T-helper 1 cell treated with Interleukin-12 subunit alpha and Interleukin-12 subunit beta and Interleukin-4 antibody, amounts not matched to agents 30 μg/mL and 1 μg/mL, for 36 hours (primary cell): ENCODE measurements around the gene PTGS1.
"Not testable (repeated sequence)": the region's sequence is repeated elsewhere in the genome, so short reads cannot be mapped to it uniquely, and the experiment has no call there.

Source experiments
- H3K27ac Mint-ChIP-seq: one replicate; pipeline ENCODE4 v1.8.0; 2021; ENCODE audit warnings: mild to moderate bottlenecking, mixed read lengths
- H3K27me3 Mint-ChIP-seq: one replicate; pipeline ENCODE4 v1.8.0; 2021; ENCODE audit warnings: low read depth, mixed read lengths
- H3K36me3 Mint-ChIP-seq: one replicate; pipeline ENCODE4 v1.8.0; 2021; ENCODE audit warnings: low read depth, mixed read lengths
- H3K4me1 Mint-ChIP-seq: one replicate; pipeline ENCODE4 v1.8.0; 2021; ENCODE audit warnings: low read depth, mixed read lengths
- H3K4me3 Mint-ChIP-seq: one replicate; pipeline ENCODE4 v1.8.0; 2021; ENCODE audit warnings: mild to moderate bottlenecking, moderate library complexity, mixed read lengths
- H3K9me3 Mint-ChIP-seq: one replicate; pipeline ENCODE4 v1.8.0; 2021; ENCODE audit warnings: mixed read lengths

The PTGS1 gene

DNA sequence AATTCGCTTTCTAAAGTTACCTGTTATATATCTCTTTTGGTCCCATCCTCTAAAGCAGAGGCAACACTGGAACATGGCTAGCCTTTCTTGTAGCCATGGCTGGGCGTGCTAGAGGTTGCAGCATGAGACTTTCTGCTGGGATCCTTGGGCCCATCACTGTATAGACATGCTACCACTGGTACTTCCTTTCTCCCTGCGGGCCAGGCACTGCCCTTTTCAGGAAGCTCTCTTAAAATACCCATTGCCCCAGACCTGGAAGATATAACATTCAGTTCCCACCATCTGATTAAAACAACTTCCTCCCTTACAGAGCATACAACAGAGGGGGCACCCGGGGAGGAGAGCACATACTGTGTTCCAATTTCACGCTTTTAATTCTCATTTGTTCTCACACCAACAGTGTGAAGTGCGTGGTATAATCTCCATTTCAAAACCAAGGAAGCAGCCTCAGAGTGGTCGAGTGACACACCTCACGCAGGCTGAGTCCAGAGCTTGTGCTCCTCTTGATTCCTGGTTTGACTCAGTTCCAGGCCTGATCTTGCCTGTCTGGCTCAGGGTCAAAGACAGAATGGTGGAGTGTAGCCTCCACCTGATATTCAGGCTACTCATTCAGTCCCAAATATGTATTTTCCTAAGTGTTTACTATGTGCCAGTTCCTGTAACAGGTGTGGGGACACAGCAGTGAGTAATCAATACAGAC is 22.6 kb downstream of the PTGS1 start:
- H3K36me3 Mint-ChIP-seq: no peaks in the 10 kb centered on the region
- H3K4me1 Mint-ChIP-seq: no peaks in the 10 kb centered on the region
- H3K4me3 Mint-ChIP-seq: no peak overlapping the region
- H3K27ac Mint-ChIP-seq: no peak overlapping the region
- H3K27me3 Mint-ChIP-seq: peaks cover 12% of the 10 kb centered on the region
- H3K9me3 Mint-ChIP-seq: no peaks in the 10 kb centered on the region

DNA sequence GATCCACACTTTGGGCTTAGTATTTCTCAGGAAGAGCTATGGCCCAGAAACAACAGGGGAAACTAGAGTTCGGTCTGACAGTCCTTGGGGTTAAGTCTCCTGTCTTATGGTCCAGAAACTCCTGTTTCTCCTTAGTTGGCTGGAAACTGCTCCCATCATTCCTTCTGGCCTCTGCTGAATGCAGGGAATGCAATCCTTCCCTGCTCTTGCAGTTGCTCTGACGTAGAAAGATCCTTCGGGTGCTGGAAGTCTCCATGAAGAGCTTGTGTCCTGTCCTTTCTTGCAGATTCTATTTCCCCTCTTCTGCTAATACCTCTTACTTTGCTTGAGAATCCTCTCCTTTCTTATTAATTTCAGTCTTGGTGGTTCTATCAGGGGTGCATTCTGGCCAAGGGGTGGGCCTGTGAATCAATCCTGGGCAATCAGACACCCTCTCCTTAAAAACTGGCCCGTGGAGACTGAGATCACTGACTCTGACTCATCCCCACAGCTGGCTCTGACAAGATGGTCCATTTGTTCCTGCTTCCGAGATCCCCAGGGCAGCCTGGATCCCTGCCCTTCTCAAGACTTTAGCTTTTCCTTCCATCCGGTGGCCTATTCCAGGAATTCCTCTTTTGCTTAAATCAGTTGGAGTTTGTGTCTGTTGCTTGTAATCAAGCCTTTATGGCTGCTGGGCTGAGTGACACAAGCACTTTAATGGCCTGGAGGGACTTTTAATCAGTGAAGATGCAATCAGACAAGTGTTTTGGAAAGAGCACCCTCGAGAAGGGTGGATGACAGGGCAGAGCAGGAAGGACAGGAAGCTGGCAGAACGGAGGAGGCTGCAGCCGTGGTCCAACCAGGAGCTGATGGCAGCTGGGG is 23.7 kb downstream of the PTGS1 start:
- H3K27me3 Mint-ChIP-seq: peaks cover 10% of the 10 kb centered on the region
- no peaks in the 10 kb centered on the region for H3K9me3 Mint-ChIP-seq

GRCh38 chr9:122396614-122397148 is 25.9 kb downstream of the PTGS1 start:
- Mint-ChIP-seq H3K9me3 (peaks cover 9% of the 10 kb centered on the region), H3K36me3 (no peaks in the 10 kb centered on the region), H3K4me1 (no peaks in the 10 kb centered on the region), H3K4me3 (no peak overlapping the region), H3K27ac (no peak overlapping the region), H3K27me3 (no peaks in the 10 kb centered on the region)

More for the DNA sequence above, 23.7 kb downstream of the PTGS1 start:
- Mint-ChIP-seq H3K27ac (no peak overlapping the region), H3K36me3 (no peaks in the 10 kb centered on the region), H3K4me1 (no peaks in the 10 kb centered on the region), H3K4me3 (no peak overlapping the region)

- peaks cover 9% of the 10 kb centered on the region for H3K9me3 Mint-ChIP-seq
- H3K27ac Mint-ChIP-seq: no peak overlapping the region
- H3K27me3 Mint-ChIP-seq: no peaks in the 10 kb centered on the region
- H3K4me3 Mint-ChIP-seq: no peak overlapping the region
- H3K4me1 Mint-ChIP-seq: peaks cover 7% of the 10 kb centered on the region
- no peaks in the 10 kb centered on the region for H3K36me3 Mint-ChIP-seq
These were observed 26.9 kb downstream of the PTGS1 start for GRCh38 chr9:122397749-122398148.

DNA sequence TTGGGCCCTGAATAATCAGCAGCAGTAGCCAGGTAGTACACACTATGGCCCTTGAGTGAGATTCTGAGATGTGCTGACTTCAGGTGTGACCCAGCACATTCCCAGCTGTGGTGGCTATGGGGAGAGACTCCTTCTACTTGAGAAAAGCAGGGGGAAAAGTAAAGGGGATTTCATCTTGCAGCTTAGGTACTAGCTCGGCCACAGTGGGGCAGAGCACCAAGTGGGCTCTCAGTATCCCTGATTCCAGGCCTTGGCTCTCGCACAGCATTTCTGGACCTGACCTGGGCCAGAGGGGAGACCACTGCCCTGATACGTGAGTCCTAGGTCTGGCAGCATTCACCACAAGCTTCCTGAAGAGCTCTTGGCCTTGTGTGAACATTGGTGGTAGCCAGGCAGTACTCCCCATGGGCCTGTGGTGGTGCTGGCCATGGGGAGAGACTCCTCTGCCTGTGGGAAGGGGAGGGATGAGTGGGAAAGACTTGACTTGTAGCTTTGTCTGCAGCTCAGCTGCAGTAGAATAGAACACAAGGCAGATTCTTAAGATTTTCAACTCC is 27.6 kb downstream of the PTGS1 start:
- Mint-ChIP-seq H3K36me3 (no peaks in the 10 kb centered on the region), H3K4me3 (no peak overlapping the region), H3K27ac (no peak overlapping the region), H3K27me3 (no peaks in the 10 kb centered on the region), H3K4me1 (peaks cover 9% of the 10 kb centered on the region), H3K9me3 (peaks cover 9% of the 10 kb centered on the region)

DNA sequence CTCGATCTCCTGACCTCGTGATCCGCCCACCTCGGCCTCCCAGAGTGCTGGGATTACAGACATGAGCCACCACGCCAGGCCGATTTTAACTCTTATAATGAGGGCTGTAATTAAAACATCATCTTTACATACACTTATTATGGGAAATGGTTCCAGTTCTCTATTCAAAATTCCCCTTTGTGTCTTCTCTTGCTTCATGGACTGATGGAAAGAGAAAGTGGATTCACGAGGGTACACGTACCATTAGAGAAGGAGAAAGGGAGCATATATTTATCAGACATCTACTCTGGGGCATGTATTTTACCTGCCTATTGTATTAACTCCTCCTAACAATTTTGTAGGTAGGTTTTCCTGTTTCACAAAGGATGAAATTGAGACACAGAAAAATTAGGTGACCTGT is 31.1 kb downstream of the PTGS1 start:
- no peak overlapping the region for H3K27ac Mint-ChIP-seq
- peaks cover 2% of the 10 kb centered on the region for H3K36me3 Mint-ChIP-seq
- H3K9me3 Mint-ChIP-seq: peaks cover 14% of the 10 kb centered on the region
- H3K4me1 Mint-ChIP-seq: peaks cover 12% of the 10 kb centered on the region
- no peaks in the 10 kb centered on the region for H3K27me3 Mint-ChIP-seq
- no peak overlapping the region for H3K4me3 Mint-ChIP-seq

DNA sequence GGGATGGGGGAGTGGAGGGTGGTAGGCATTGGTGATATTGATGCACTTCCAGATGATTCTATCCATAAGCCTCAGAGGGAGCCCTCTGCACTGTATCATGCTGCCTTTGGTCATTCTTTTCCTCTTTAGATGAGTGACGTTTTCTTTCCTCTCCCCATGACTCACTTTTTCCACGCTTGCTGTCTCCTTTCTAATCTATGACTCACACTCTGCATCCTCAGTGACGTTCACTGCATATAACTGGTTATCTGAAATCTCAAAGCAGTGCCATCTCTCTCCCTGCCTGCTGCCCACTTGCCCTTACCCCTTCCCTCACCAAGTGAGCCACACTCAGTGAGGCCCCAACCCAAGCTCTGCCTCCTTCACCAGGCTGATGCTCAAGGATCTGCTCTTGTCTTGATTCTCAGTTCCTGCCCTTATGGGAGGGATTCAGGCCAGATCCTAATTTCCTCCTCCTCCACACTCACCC is 31.6 kb downstream of the PTGS1 start:
- Mint-ChIP-seq H3K4me3 (peak overlapping the region; percentile 2), H3K27ac (peak overlapping the region; percentile 37)

GRCh38 chr9:122402874-122403273 is 32.0 kb downstream of the PTGS1 start:
- Mint-ChIP-seq H3K27me3 (no peaks in the 10 kb centered on the region), H3K36me3 (peaks cover 2% of the 10 kb centered on the region), H3K4me1 (peaks cover 12% of the 10 kb centered on the region), H3K27ac (peak overlapping the region; percentile 37), H3K4me3 (no peak overlapping the region), H3K9me3 (peaks cover 14% of the 10 kb centered on the region)

More for the DNA sequence above, 31.6 kb downstream of the PTGS1 start:
- H3K9me3 Mint-ChIP-seq: peaks cover 14% of the 10 kb centered on the region
- no peaks in the 10 kb centered on the region for H3K27me3 Mint-ChIP-seq
- peaks cover 12% of the 10 kb centered on the region for H3K4me1 Mint-ChIP-seq
- H3K36me3 Mint-ChIP-seq: peaks cover 2% of the 10 kb centered on the region

DNA sequence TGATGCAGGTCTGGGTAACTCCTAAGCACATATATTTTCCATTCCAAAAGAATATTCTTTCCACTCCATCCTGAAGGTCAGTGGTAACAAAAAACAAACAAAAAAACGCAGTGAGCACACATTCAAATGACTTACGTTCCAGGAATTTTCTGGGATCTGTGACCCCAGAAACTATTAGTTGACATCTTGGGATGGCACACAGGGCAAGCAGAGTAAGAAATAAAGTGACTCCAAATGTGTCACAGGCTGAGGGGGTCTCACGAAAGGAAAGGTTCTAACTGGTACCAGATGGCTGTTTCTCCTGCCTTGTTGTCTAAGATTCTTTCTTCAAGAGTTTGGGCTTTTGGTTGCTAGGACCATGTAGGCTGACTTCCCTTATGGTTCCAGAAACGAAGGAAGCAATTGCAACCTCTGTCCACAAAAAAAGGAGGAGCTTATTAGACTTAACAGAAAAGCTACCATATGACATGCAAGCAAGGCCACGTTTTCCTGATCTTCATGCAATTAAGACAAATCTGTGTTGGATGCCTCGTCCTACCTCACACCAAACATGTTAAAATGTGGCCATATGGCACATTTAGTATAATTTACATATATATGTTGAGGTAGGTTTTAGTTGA is 32.7 kb downstream of the PTGS1 start:
- H3K4me1 Mint-ChIP-seq: peaks cover 12% of the 10 kb centered on the region
- peaks cover 14% of the 10 kb centered on the region for H3K9me3 Mint-ChIP-seq
- no peaks in the 10 kb centered on the region for H3K27me3 Mint-ChIP-seq
- peaks cover 2% of the 10 kb centered on the region for H3K36me3 Mint-ChIP-seq
- H3K27ac Mint-ChIP-seq: no peak overlapping the region
- H3K4me3 Mint-ChIP-seq: no peak overlapping the region

DNA sequence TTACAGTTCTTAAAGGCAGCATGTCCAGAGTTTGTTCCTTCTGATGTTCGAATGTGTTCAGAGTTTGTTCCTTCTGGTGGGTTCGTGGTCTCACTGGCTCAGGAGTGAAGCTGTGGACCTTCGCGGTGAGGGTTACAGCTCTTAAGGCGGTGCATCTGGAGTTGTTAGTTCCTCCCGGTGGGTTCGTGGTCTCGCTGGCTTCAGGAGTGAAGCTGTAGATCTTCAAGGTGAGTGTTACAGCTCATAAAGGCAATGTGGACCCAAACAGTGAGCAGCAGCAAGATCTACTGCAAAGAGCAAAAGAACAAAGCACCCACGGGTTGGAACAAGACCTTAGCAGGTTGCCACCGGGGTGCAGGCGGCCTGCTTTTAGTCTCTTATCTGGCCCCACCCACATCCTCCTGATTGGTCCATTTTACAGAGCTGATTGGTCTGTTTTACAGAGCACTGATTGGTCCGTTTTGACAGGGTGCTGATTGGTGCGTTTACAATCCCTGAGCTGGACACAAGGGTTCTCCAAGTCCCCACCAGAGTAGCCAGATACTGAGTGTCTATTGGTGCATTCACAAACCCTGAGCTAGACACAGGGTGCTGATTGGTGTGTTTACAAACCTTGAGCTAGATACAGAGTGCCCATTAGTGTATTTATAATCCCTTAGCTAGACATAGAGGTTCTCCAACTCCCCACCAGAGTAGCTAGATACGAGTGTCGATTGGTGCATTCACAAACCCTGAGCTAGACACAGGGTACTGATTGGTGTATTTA is 34.7 kb downstream of the PTGS1 start:
- H3K27ac Mint-ChIP-seq, H3K36me3 Mint-ChIP-seq, H3K27me3 Mint-ChIP-seq, H3K9me3 Mint-ChIP-seq: not testable (repeated sequence)
- Mint-ChIP-seq H3K4me3 (peak overlapping the region; percentile 74), H3K4me1 (peaks cover 12% of the 10 kb centered on the region)

DNA sequence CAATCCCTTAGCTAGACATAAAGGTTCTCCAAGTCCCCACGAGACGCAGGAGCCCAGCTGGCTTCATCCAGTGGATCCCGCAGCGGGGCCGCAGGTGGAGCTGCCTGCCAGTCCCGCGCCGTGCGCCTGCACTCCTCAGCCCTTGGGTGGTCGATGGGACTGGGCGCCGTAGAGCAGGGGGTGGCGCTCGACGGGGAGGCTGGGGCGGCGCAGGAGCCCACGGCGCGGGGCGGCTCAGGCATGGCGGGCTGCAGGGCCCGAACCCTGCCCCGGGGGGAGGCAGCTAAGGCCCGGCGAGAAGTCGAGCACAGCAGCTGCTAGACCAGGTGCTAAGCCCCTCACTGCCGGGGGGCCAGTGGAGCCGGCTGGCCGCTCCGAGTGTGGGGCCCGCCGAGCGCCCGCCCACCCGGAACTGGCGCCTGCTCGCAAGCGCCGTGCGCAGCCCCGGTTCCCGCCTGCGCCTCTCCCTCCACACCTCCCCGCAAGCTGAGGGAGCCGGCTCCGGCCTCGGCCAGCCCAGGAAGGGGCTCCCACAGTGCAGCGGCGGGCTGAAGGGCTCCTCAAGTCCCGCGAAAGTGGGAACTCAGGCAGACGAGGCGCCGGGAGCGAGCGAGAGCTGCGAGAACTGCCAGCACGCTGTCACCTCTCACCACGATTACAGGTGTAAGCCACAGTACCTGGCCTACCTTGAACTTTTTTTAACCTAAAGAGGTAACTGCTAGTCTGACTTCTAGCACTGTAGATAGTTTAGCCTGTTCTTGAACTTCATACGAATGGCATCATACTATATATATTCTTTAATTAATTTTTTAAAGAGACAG is 35.5 kb downstream of the PTGS1 start:
- no peaks in the 10 kb centered on the region for H3K27me3 Mint-ChIP-seq
- H3K9me3 Mint-ChIP-seq: peaks cover 5% of the 10 kb centered on the region
- H3K4me1 Mint-ChIP-seq: peaks cover 12% of the 10 kb centered on the region
- no peak overlapping the region for H3K27ac Mint-ChIP-seq
- peaks cover 2% of the 10 kb centered on the region for H3K36me3 Mint-ChIP-seq
- peak overlapping the region; percentile 74 for H3K4me3 Mint-ChIP-seq

GRCh38 chr9:122414108-122414507 is 43.3 kb downstream of the PTGS1 start:
- H3K27me3 Mint-ChIP-seq, H3K4me3 Mint-ChIP-seq, H3K27ac Mint-ChIP-seq, H3K4me1 Mint-ChIP-seq, H3K36me3 Mint-ChIP-seq: not testable (repeated sequence)
- H3K9me3 Mint-ChIP-seq: peaks cover 11% of the 10 kb centered on the region

DNA sequence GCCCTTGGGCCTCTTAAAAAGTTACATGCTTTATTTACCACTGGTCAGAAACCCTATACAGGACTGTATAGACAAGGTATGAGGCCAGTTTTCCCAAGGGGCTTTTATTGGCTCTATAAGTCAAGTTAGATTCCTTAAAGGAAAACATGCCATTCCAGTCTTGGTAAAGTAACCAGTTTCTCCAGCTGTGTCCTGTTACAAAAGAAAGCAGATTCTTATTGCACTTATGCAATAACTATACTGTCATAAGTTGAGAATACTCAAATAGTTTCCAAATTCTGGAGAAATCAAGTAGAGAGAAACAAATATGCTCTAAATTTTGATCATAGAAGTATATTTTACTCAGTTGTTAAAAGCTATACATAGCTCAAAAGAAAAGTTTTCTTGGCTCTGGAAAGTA is 47.2 kb downstream of the PTGS1 start:
- Mint-ChIP-seq H3K4me3 (no peak overlapping the region), H3K9me3 (peaks cover 31% of the 10 kb centered on the region), H3K27me3 (peaks cover 3% of the 10 kb centered on the region), H3K27ac (no peak overlapping the region), H3K4me1 (no peaks in the 10 kb centered on the region), H3K36me3 (peaks cover 5% of the 10 kb centered on the region)
